Measurements from ENCODE around the gene PTTG1IP. TPM values are rescaled to one million over a fixed set of nuclear protein-coding genes. Genes with fewer than 3 reads are reported as not detected.
A peak's percentile ranks its signal among the peaks of the same experiment; 100 is the strongest.

The PTTG1IP gene
- total and polyA plus RNA-seq, 2 of the 4 experiments (the other 2 are of a cell fraction): 167 to 194 TPM

DNA sequence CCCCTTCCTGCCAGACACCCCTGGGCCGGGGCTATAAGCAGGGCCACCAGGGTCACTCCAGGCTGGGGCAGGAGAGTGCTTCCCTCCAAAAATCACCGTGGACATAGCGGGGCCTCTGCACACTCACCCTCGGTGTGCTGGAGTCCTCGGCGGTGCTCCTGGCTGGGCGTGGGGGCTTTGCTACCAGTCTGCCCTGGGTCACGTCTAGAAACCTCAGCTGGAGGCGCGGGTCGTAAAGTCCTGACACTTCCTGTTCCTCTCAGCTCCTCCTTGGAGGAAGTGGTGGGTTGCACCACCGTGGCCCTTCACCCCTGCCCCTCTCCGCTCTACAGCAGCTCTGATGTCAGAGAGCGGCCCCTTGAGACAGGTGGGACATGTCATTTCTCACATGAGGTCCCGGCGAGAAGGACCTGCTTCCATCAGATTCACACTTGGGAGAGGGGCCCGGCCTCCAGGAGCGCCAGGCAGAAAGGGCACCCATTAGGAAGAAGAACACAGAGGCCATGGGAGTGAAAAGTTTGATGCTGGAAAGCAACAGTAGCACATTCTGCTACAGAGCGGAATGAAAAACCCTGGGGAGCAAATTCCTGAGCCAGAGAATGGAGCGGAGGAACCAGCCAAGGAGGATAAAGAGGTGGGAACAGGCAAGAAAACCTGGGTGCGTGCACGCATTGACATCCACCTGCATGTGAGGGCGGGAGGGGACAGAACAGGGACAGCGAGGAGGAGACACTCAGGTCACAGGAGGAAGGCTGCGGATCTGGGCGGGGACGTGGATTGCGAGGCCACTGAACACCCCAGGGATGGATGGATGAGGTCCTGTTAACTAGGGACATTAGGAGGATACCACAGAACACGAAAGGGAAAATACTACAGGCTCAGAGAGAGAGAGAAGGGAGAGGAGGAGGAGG, 47.5 kb upstream of the PTTG1IP start, which contains the start of gene ITGB2 (continued):
- no peak for TF ChIP-seq RFX5 (IDR thresholded peaks at IDR 0.05; ENCODE audit: low read depth, low read length)

GRCh38 chr21:44919913-44920693, 46.6 kb upstream of the PTTG1IP start:
- no peak overlapping the region for H3K56ac ChIP-seq (ENCODE audit: extremely low read depth, insufficient read depth, low read length)
- H3K9me1 ChIP-seq (ENCODE audit: insufficient read depth, low read length): 0 out of 2 replicates have a peak, but pooled peaks cover 2% of the 10 kb centered on the region
- H4K5ac ChIP-seq (ENCODE audit: low read depth, low read length): no peak overlapping the region
- no peak overlapping the region for H4K91ac ChIP-seq (ENCODE audit: insufficient read depth, low read depth, low read length)
- H3K4me2 ChIP-seq (ENCODE audit: low read depth, low read length): no peak overlapping the region
- dilution Hi-C loops (cut with HindIII; ENCODE audit: low sequenced_read_pairs, unreplicated experiment): no loop called here
- H2BK5ac ChIP-seq (ENCODE audit: low read depth, low read length, poor library complexity, severe bottlenecking): no peak overlapping the region
- H3K9me3 ChIP-seq (ENCODE audit: control insufficient read depth, insufficient read depth, low read length): no peaks in the 10 kb centered on the region
- H2AFZ ChIP-seq (replicated peaks; ENCODE audit: low read length, poor library complexity): no peak overlapping the region
- no peak overlapping the region for H3K4ac ChIP-seq (ENCODE audit: low read depth, low read length)
- in situ Hi-C loops (cut with MboI; ENCODE audit: low sequenced_read_pairs): no loop called here
- peaks cover 75% of the 10 kb centered on the region for H3K27me3 ChIP-seq (ENCODE audit: control insufficient read depth, insufficient read depth, low read length)
- intact Hi-C loops (cut with micrococcal nuclease): no loop called here
- ATAC-seq (ENCODE audit: low read depth) (no peak), DNase-seq (no peak)
- peak overlapping the region; percentile 52; the same call in 1 of the 2 replicates for H2AK5ac ChIP-seq (ENCODE audit: low read depth, low read length)
- ChIA-PET CTCF (no interaction called here), POLR2A (ENCODE audit: unreplicated experiment) (no interaction called here)
- no TSS peak for BruUV-seq (replicated peaks)
- H2BK20ac ChIP-seq (ENCODE audit: low read depth, low read length): no peak overlapping the region
- H3K14ac ChIP-seq (replicated peaks; ENCODE audit: low read depth, low read length): no peak overlapping the region
- H4K20me1 ChIP-seq (ENCODE audit: insufficient read depth, low read length): peaks cover 3% of the 10 kb centered on the region; the same call in 1 of the 2 replicates
- WGBS, 2 experiments (ENCODE audit: extremely low coverage in 2 of 2, insufficient read length in 1 of 2): 73% methylated on average over 17 of the region's 28 CpGs; no CpG with 5 or more reads in 1 of the 2 experiments
- H3K18ac ChIP-seq (ENCODE audit: low read depth, low read length): no peak overlapping the region
- no peak overlapping the region for H3K27ac ChIP-seq (ENCODE audit: insufficient read depth, low read length)
- H3K79me1 ChIP-seq (ENCODE audit: low read depth in 1 of 2, low read length in 2 of 2): no peaks in the 10 kb centered on the region
- no peak overlapping the region for H2BK15ac ChIP-seq (ENCODE audit: low read depth, low read length)
- no peak overlapping the region for H4K8ac ChIP-seq (ENCODE audit: low read depth in 2 of 2, low read length in 2 of 2)
- no peak overlapping the region for H2BK120ac ChIP-seq (ENCODE audit: low read depth, low read length)
- peak overlapping the region; percentile 19 for H2AK9ac ChIP-seq (replicated peaks; ENCODE audit: low read depth, low read length, poor library complexity)
- no peak overlapping the region for H3K23ac ChIP-seq (ENCODE audit: low read depth, low read length)
- H3K9ac ChIP-seq (ENCODE audit: low read depth, low read length): no peak overlapping the region
- H3K36me3 ChIP-seq (ENCODE audit: control insufficient read depth, insufficient read depth, low read length): no peaks in the 10 kb centered on the region
- H3K4me3 ChIP-seq (ENCODE audit: insufficient read depth, low read depth, low read length): no peak overlapping the region
- no peaks in the 10 kb centered on the region for H3K4me1 ChIP-seq (ENCODE audit: control insufficient read depth, insufficient read depth, low read length)
- TF ChIP-seq, protein P1, sequence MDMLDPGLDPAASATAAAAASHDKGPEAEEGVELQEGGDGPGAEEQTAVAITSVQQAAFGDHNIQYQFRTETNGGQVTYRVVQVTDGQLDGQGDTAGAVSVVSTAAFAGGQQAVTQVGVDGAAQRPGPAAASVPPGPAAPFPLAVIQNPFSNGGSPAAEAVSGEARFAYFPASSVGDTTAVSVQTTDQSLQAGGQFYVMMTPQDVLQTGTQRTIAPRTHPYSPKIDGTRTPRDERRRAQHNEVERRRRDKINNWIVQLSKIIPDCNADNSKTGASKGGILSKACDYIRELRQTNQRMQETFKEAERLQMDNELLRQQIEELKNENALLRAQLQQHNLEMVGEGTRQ (IDR thresholded peaks at IDR 0.05; ENCODE audit: low read depth, low read length): no peak
- no peak for TF ChIP-seq RFX5 (IDR thresholded peaks at IDR 0.05; ENCODE audit: low read depth, low read length)
- no peak for TF ChIP-seq MAZ (IDR thresholded peaks at IDR 0.05; ENCODE audit: borderline replicate concordance, low read depth, low read length)
- no peak for TF ChIP-seq SMC3 (IDR thresholded peaks at IDR 0.05; ENCODE audit: low read depth, low read length)
- TF ChIP-seq POLR2A (IDR thresholded peaks at IDR 0.05; ENCODE audit: low read depth, low read length): no peak
- no peak for TF ChIP-seq FOS (IDR thresholded peaks at IDR 0.05; ENCODE audit: low read depth, low read length)
- no peak for TF ChIP-seq RCOR1 (IDR thresholded peaks at IDR 0.05; ENCODE audit: insufficient replicate concordance, low read length)
- no peak for TF ChIP-seq RAD21 (IDR thresholded peaks at IDR 0.05; ENCODE audit: low read length)
- no peak for TF ChIP-seq BHLHE40 (IDR thresholded peaks at IDR 0.05; ENCODE audit: low read depth, low read length)
- TF ChIP-seq, protein P2, sequence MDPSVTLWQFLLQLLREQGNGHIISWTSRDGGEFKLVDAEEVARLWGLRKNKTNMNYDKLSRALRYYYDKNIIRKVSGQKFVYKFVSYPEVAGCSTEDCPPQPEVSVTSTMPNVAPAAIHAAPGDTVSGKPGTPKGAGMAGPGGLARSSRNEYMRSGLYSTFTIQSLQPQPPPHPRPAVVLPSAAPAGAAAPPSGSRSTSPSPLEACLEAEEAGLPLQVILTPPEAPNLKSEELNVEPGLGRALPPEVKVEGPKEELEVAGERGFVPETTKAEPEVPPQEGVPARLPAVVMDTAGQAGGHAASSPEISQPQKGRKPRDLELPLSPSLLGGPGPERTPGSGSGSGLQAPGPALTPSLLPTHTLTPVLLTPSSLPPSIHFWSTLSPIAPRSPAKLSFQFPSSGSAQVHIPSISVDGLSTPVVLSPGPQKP (IDR thresholded peaks at IDR 0.05; ENCODE audit: borderline replicate concordance, low read depth, low read length): no peak

Data from IMR-90 (cell line).